ENCODE data around the gene C4orf50.
"Not testable (repeated sequence)": the region's sequence is repeated elsewhere in the genome, so short reads cannot be mapped to it uniquely, and the experiment has no call there.

C4orf50 gene

GRCh38 chr4:5965225-5965624 lies 53.0 kb downstream of the C4orf50 start:
- no peak for DNase-seq

- no peak for DNase-seq
These were observed 54.2 kb downstream of the C4orf50 start for GRCh38 chr4:5964030-5964429.

DNA sequence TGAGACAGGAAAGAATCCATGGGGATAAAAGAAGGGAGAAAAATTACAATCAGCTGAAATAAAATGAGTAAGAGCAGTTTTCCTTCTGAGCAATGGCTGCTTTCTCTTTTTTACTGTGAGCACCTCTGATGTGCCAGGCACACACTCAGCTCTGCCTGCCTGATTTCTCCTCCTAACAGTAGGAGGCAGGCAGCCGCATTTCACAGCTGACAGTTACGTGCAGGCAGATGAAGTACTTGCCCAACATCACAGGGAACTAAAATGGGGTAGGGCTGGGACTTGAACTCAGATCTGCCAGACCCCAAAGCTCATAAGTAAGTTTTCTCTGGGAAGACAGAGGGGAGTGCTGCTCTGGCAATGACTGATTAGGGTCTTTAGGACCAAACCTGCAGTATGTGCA lies 54.6 kb downstream of the C4orf50 start:
- no peak for DNase-seq

DNA sequence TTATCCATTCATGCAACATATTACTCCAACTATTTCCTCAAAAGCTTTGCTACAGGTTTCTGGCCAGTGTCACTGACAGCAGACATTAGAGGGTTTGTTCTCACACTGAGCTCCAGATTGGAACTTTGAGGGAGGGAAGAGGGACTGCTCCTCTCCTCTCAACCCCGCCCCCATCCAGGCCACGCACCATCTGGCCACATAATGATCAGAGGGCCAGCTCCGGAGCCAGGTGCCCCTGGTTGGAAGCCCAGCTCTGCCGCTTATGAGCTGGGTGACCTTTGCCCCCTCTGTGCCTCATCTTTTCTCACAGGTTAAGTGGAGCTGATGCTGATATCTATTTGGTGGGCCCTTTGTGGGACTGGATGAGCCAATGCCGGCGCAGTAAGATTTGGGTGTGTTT lies 55.8 kb downstream of the C4orf50 start:
- DNase-seq, result no peak

GRCh38 chr4:5960252-5960880 lies 57.9 kb downstream of the C4orf50 start:
- no peak for DNase-seq

GRCh38 chr4:5959211-5959982 lies 58.8 kb downstream of the C4orf50 start:
- no peak for DNase-seq

- no peak for DNase-seq
These were observed 60.0 kb downstream of the C4orf50 start for GRCh38 chr4:5958199-5958735.

DNA sequence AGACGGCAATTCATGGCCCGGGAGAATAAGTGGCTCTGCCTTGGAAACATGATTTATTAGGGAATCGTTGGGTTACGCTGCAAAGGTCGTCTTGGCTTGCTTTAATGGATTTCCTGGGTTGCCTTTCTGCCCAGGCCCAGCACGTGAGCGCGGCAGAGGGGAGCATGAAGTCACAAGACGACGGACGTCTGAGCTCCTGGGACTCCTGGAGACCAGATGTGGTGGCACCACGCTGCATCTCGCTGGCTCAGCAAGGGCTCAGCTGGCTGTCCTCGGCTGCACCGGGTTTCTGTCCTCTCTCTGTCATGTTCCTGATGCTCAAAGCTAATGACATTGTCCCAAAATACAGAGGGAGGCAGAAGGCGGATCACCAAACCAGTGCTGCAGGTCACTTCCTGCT lies 61.2 kb downstream of the C4orf50 start:
- DNase-seq, result no peak

DNA sequence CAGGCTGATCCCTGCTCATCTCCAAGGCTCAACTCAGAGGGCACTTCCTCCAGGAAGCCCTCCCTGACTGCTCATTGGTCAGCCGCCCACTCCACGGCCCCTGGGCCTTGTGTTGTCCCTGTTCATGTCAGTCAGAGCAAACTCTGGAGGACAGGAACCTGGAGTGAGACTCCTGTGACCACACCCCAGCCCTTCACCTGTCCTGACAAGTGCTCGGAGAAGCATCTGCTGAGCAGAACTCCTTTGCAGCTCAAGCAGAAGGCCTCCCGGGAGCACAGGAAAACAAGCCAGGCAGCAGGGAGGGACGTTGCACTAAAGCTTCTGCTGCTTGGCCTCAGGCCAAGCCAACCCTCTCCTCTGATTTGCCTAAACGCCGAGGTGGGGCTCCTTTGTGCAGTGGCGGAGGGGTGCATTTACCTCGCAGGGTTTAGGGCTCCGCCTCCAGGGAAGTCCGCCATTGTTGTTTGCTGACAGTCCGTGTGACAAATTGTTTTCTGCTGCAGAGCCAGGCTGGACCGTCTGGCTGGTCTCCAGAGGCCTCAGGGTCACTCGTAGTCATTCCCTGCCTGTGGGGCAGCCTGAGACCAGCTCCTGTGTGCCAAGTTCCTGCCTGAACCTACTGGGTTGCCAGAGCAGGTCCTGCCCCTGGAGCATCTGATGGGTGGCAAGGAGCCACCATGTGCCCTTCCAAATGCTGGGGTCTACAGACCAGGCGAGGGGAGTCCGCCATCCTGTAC lies 61.8 kb downstream of the C4orf50 start:
- no peak for DNase-seq

DNA sequence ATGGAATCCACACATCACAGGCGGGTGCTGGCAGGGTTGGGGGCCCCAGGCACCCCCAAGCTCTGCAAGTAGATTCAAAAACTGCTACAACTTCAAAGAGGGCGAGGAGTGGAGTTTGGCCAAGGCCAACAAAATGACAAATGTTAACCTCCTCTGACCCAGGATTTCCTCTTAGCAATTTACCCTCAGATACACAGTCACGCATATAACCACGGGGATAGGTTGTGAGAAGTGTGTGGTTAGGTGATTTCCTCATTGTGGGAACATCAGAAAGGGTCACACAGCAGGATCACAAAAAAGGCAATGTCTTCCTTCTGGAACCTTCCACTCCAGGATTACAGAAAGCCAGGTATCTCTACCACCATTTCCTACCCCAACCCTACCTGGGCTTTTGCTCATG lies 62.4 kb downstream of the C4orf50 start:
- no peak for DNase-seq

GRCh38 chr4:5955201-5955821 lies 62.9 kb downstream of the C4orf50 start:
- no peak for DNase-seq

- no peak for DNase-seq
These were observed 64.0 kb downstream of the C4orf50 start for GRCh38 chr4:5954056-5954760.

DNA sequence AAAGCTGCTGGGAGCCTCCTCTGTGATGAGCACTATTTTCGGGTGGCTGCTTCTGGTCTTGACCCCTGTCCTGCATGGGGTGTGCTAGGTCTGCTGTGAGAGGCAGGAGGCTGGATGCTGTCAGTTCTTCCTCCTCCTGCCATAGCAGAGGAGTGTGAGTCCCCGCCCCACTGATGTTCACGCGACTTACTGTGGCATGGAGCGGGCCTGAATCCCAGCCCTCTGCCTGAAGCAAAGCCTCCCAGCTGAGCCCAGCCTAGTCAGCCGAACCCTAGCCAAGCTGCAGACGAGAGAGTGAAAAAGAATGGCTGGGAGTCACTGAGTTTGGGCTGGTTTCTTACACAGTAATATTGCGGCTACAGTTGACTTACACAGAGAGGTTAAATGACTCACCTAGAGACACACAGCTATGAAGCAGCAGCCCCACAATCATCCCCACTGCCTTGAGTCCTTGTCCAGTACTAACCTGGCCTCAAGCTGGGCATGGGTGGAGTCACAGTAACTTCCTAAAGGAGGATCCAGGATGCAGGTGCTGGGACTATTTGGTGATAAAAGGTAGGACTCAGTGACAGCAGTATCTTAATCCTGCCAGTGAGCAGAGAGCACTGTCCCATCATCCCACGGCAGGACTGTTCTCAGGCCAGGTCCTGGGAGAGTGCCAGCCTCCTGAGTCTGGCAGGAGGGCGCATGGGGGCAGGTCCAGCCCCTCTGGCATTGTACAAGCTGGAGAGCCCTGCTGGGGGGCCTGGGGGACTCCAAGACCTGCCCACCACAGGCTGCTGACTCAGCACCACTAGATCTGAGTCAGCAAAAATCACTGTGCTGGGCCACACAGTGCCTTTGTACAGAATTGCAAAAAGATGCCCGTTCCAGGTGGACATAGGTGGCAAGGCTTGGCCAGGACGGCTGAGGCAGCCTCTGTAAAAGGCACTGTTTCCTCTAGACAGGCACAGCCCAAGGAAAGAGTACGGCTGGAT lies 65.0 kb downstream of the C4orf50 start:
- DNase-seq, result no peak

DNA sequence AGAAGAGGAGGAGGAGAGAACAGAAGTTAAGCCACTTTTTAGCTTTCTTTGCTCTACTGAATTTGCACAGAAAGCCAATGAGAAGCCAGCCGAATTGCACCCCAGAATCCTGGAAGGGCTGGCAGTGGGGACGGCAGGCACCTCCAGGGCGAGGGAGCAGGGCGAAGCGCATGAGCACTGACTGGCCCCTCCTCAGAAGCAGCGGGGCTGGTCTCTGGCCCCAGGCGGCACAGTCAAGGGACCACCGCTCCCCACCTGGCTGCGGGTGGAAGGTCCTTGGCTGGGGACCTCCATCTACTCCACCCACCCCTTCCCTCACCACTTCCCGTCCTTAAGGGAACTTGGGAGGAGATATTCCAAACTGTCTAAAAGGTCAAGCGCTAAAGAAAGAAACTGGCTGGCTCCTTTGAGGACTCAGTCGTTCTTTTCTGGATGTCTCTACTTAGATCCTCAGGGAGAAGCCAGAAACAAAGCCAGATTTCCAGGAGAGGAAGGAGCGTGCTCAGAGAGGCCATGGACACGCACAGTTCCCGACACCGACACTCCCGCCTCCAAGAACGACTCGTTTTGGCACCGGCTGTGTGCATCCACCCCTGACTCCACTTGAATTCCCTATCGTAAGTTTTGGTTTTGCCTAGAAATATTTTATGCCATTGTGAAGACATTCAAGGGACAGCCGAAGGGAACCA lies 65.8 kb downstream of the C4orf50 start:
- no peak for DNase-seq

DNA sequence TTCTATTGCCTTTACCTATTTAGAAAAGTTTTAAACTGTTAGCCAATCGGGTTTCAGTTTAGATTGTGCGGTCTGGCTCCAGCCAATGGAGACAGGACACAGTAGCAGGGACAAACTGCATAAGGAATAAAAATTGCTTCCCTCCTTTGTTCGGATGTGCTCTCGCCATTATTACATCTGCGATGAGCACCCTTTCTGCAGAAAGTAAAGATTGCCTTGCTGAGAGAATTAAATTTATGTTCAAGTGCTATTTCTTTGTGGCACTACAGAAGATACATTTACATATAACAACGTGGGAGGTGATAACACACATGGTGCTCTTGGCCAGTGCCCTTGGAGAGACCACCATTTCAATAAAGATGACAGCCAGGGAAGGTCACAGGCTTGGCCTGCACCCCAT lies 71.6 kb downstream of the C4orf50 start:
- DNase-seq, result not testable (repeated sequence)

DNA sequence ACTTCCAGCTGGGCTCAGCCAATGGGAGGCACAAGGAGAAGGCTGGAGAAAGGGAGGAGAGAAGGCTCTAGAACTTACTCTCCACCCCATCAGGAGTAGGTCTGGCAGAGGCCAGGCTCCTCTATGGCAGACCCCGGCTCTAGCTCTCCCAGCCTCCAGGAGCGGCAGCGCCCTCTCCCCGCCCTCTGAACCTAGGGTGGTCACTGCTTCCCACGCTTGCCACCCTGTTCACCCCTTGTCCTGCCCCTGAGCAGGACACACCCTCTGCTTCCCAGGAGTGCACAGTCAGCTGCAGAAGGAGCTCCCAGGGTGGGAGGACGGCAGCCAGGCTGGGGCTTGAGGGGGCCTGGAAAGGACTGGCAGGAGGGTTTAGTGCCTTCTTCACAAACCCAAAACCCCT lies 72.3 kb downstream of the C4orf50 start:
- no peak for DNase-seq

- no peak for DNase-seq
These were observed 73.1 kb downstream of the C4orf50 start for GRCh38 chr4:5945171-5945570.

GRCh38 chr4:5943561-5943960 lies 74.7 kb downstream of the C4orf50 start:
- no peak for DNase-seq

GRCh38 chr4:5942947-5943346 lies 75.3 kb downstream of the C4orf50 start:
- no peak for DNase-seq

- DNase-seq, result no peak
These were observed 76.6 kb downstream of the C4orf50 start for GRCh38 chr4:5941601-5942000.
